HCT116 (cell line): Measurements from ENCODE around the gene TULP4.

ENCODE experiments used
- JUND ChIP-seq: IDR thresholded peaks from 2 replicates; pipeline ENCODE4 v1.6.1; 2012
- POLR2A ChIP-seq: IDR thresholded peaks from 2 replicates; pipeline ENCODE4 v1.7.0; 2011; ENCODE audit warnings: borderline replicate concordance; ENCODE audit not compliant: insufficient read depth, insufficient read length; ENCODE audit errors: extremely low read depth
- POLR2AphosphoS5 ChIP-seq: IDR thresholded peaks from 2 replicates; pipeline ENCODE4 v1.6.1; 2011; ENCODE audit warnings: mild to moderate bottlenecking, low read depth, low read length, moderate library complexity
- REST ChIP-seq: IDR thresholded peaks from 2 replicates; pipeline ENCODE4 v1.6.1; 2012; ENCODE audit warnings: low read depth
- TF ChIP-seq, protein P1 (sequence below), 3 experiments: fragments of 200-600 bp in 1 of 3; sonication (generic) in 1 of 3; IDR thresholded peaks in 2 of 3; conservative IDR thresholded peaks in 1 of 3; 2 replicates each; pipeline ENCODE4 v1.5.1; 2012 to 2017; ENCODE audit warnings: low read depth in 2 of 3, low read length in 2 of 3, antibody characterized with exemption in 1 of 3, borderline replicate concordance in 1 of 3, control low read depth in 1 of 3, mild to moderate bottlenecking in 1 of 3, mixed read lengths in 1 of 3, mixed run types in 1 of 3, moderate library complexity in 1 of 3; ENCODE audit not compliant: insufficient read depth in 1 of 3
- TF ChIP-seq, protein P2 (sequence below): IDR thresholded peaks from 2 replicates; pipeline ENCODE4 v1.6.1; 2012

DNA sequence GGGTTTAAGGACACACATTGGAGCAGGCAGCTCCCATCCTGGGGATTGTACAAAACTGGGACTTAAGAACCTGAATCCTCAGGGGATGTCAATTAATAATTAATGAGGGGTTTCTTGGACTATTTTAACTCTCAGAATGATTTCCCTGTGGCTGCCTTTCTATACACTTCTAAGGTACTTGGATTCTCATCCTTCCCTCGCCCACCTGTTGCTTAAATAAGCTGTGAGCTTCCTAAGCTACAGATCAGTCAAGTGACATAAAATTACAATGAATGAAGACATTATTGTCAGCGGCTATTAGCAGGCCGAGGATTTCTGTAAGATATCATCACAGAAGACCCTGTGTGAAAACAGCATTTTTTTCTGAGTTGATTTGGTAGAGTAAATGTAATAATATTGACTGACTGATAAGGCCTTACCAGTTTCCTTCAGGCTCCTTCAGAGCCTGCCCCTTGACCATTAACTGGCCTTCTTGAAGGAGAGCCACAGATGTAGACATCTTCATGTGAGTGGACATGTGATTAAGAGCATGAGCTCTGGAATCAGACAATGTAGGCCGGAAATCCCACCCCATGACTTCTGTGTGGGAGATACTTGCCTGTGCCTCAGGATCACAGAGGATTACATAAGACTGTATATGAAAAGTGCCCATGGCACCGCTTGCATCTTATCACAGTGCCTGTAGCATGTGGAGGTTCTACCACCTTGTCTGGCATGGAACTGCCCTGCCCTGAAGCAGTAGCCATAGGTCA lies 101.7 kb downstream of the TULP4 start:
- no peak for TF ChIP-seq POLR2A
- no peak for TF ChIP-seq POLR2AphosphoS5
- TF ChIP-seq, protein P1, sequence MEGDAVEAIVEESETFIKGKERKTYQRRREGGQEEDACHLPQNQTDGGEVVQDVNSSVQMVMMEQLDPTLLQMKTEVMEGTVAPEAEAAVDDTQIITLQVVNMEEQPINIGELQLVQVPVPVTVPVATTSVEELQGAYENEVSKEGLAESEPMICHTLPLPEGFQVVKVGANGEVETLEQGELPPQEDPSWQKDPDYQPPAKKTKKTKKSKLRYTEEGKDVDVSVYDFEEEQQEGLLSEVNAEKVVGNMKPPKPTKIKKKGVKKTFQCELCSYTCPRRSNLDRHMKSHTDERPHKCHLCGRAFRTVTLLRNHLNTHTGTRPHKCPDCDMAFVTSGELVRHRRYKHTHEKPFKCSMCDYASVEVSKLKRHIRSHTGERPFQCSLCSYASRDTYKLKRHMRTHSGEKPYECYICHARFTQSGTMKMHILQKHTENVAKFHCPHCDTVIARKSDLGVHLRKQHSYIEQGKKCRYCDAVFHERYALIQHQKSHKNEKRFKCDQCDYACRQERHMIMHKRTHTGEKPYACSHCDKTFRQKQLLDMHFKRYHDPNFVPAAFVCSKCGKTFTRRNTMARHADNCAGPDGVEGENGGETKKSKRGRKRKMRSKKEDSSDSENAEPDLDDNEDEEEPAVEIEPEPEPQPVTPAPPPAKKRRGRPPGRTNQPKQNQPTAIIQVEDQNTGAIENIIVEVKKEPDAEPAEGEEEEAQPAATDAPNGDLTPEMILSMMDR (IDR thresholded peaks at IDR 0.05 in 2 of 3, conservative IDR thresholded peaks at IDR 0.05 in 1 of 3; ENCODE audit: borderline replicate concordance in 1 of 3, insufficient read depth in 1 of 3, low read depth in 2 of 3, low read length in 2 of 3), result no peak
- no peak for TF ChIP-seq REST
- TF ChIP-seq JUND, result no peak
- TF ChIP-seq, protein P2, sequence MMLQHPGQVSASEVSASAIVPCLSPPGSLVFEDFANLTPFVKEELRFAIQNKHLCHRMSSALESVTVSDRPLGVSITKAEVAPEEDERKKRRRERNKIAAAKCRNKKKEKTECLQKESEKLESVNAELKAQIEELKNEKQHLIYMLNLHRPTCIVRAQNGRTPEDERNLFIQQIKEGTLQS, result no peak
